ENCODE results near the gene GSE1. TPM values are rescaled to one million over a fixed set of nuclear protein-coding genes. Genes with fewer than 3 reads are reported as not detected.

Gene GSE1
- total RNA-seq, 4 donors from 2014 or later: 79.7 to 196 (median 143) TPM

GRCh38 chr16:85625053-85625452 lies 11.9 kb downstream of the GSE1 start:
- TF ChIP-seq POLR2A (IDR thresholded peaks at IDR 0.05) (no peak), CTCF (IDR thresholded peaks at IDR 0.05) (no peak)
- Histone ChIP-seq H3K4me3 (no peak overlapping the region), H3K27ac (no peak overlapping the region), H3K27me3 (no peaks in the 10 kb centered on the region), H3K9me3 (peaks cover 0 to 7% (median 0%) of the 10 kb centered on the region in 4 donors), H3K36me3 (no peaks in the 10 kb centered on the region), H3K4me1 (peaks cover 0 to 40% (median 0%) of the 10 kb centered on the region in 4 donors)
- no peak for DNase-seq

GRCh38 chr16:85625485-85626117 lies 12.5 kb downstream of the GSE1 start:
- H3K27ac ChIP-seq: no peak overlapping the region

GRCh38 chr16:85626191-85626981 lies 13.3 kb downstream of the GSE1 start:
- Histone ChIP-seq H3K4me3 (no peak overlapping the region), H3K36me3 (no peaks in the 10 kb centered on the region), H3K4me1 (peaks cover 0 to 44% (median 0%) of the 10 kb centered on the region in 4 donors), H3K9me3 (peaks cover 0 to 7% (median 0%) of the 10 kb centered on the region in 4 donors), H3K27me3 (no peaks in the 10 kb centered on the region), H3K27ac (no peak overlapping the region)
- no peak for DNase-seq
- TF ChIP-seq POLR2A (IDR thresholded peaks at IDR 0.05): no peak
- no peak for TF ChIP-seq CTCF (IDR thresholded peaks at IDR 0.05)

More at GRCh38 chr16:85625485-85626117, 12.5 kb downstream of the GSE1 start:
- TF ChIP-seq POLR2A (IDR thresholded peaks at IDR 0.05) (no peak), CTCF (IDR thresholded peaks at IDR 0.05) (no peak)
- Histone ChIP-seq H3K4me1 (peaks cover 0 to 41% (median 0%) of the 10 kb centered on the region in 4 donors), H3K27me3 (no peaks in the 10 kb centered on the region), H3K9me3 (peaks cover 0 to 7% (median 0%) of the 10 kb centered on the region in 4 donors), H3K36me3 (no peaks in the 10 kb centered on the region), H3K4me3 (no peak overlapping the region)
- DNase-seq: no peak

- Histone ChIP-seq H3K4me1 (peaks cover 0 to 37% (median 0%) of the 10 kb centered on the region in 4 donors), H3K27ac (no peak overlapping the region), H3K36me3 (no peaks in the 10 kb centered on the region), H3K9me3 (peaks cover 0 to 7% (median 0%) of the 10 kb centered on the region in 4 donors), H3K4me3 (no peak overlapping the region), H3K27me3 (no peaks in the 10 kb centered on the region)
- DNase-seq: no peak
- TF ChIP-seq CTCF (IDR thresholded peaks at IDR 0.05) (no peak), POLR2A (IDR thresholded peaks at IDR 0.05) (no peak)
Measured at GRCh38 chr16:85627089-85627488, 14.0 kb downstream of the GSE1 start.

- Histone ChIP-seq H3K4me1 (peaks cover 0 to 32% (median 0%) of the 10 kb centered on the region in 4 donors), H3K4me3 (no peak overlapping the region), H3K36me3 (no peaks in the 10 kb centered on the region), H3K27me3 (no peaks in the 10 kb centered on the region), H3K27ac (no peak overlapping the region), H3K9me3 (peaks cover 0 to 7% (median 0%) of the 10 kb centered on the region in 4 donors)
- TF ChIP-seq POLR2A (IDR thresholded peaks at IDR 0.05) (no peak), CTCF (IDR thresholded peaks at IDR 0.05) (no peak)
- no peak for DNase-seq
Measured at GRCh38 chr16:85627526-85628264, 14.6 kb downstream of the GSE1 start.
